RPMI7951 (cell line): Measurements from ENCODE around the gene ARHGAP6. TPM values are rescaled to one million over a fixed set of nuclear protein-coding genes. Genes with fewer than 3 reads are reported as not detected.

Source experiments
- DNase-seq: peaks from one replicate; pipeline ENCODE4 v3.0.0-alpha.2; 2012; ENCODE audit warnings: low read depth
- total RNA-seq: library from RNA; depleted of rRNA; stranded (reverse); fragments of >200 nt; shearing (Covaris generic); gene quantifications from 2 replicates; pipeline ENCODE4 v1.2.3, GENCODE V29; 2014

Gene ARHGAP6
- total RNA-seq, 1 experiment from 2014 or later, result not detected

GRCh38 chrX:11429538-11430085, 236.1 kb downstream of the ARHGAP6 start:
- no peak for DNase-seq

- no peak for DNase-seq
Measured at GRCh38 chrX:11427453-11428071, 238.2 kb downstream of the ARHGAP6 start.

DNA sequence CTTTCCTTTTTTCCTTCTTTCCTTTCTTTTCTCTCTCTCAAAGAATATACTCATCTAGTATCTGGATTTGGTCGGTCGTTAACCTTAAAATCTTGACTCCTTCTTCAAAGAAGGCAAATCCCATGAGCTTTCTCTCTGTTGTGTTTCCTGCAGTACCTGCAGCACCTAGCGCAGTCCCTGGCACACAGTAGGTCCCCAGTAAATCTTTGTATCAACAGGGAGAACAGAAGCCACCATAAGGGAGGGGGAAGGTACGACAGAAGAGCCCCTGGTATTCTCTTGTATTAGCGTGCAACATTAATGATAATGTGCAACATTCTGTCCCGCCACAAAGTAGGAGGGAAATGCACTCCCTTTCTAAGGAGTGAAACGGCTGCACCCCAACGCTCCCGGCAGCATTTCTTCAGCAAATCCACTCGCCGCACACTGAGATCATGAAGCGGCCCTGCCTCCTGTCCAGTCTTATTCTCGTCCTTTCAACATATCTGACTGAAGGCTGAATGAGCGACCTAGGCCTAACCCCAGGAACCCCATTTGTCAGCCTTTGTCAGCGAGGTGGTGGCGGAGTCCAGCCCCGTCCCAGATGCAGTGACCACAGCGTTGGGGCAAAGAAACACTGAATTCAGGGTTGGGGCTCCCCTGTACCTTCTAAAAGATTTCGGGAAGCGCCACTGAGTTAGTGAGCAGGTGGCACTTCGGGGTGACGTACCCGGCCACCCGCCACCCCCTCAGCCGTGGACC, 238.8 kb downstream of the ARHGAP6 start:
- no peak for DNase-seq

GRCh38 chrX:11424903-11425674, 240.6 kb downstream of the ARHGAP6 start:
- DNase-seq, result no peak

DNA sequence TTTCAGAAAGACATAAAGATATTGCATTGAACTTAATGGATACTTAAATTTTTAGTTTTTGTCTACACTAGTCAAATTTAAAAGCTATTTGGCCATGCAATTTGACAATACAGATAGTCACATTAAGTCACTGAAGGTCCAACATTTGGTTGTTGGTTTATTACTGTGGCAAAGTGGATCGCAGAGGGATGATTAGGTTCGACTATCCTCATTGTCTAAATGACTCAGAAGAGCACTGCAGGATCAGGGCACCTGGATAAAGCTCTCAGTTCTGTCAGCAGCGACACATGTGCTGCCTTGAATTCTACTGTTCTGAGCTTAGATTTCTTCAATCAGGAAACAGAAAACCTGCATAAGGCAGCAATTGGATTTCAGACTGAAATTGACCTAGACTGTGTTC, 241.8 kb downstream of the ARHGAP6 start:
- no peak for DNase-seq

- DNase-seq, result peak; percentile 57
Measured at GRCh38 chrX:11423362-11423818, 242.3 kb downstream of the ARHGAP6 start.

DNA sequence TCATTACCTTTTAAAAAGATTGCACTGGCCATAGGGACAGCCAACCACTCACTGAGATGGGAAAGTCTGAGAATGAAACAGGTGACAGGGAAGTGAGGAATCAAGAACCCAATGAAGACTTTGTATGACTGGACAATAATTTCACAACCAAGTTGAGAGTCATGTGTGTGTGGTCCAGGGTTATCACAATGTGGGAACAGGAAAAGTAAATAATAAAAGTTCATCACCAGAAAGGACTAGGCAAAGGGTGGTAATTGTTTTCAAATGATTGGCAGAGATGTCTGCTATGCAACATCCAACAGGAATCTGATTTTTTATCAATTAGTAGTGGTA, 243.2 kb downstream of the ARHGAP6 start:
- DNase-seq, result no peak

DNA sequence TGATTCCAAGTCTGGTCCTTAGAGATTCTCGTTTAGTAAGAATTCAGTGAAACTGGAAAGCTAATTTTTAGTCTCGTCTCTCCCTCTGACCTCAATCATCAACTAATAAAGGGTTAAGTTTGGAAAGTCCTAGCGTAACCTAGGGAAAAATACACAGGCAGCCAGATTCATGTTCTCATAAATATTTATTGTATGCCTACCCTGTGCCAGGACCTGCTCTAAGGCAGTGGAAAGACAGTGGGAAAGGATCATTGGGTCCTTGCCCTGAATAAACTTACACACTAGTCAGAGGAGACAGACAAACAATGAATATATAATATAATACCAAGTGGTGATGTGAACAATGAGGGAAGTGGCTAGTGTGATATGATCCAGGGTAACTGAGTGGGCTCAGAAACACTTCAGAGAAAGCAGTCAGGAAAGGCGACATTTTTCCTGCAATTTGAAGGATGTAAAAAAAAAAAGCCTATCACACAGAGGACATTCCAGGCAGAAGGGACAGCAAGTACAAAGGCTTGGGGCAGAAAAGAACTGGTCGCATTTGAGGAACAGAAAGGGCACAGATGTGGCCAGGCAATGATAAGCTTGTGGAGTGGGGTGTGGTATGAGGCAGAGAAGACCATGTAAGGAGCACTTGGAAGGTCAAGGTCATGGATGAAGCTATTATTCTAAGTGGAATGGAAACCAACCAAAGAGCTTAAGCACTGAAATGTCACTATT, 243.8 kb downstream of the ARHGAP6 start:
- no peak for DNase-seq

DNA sequence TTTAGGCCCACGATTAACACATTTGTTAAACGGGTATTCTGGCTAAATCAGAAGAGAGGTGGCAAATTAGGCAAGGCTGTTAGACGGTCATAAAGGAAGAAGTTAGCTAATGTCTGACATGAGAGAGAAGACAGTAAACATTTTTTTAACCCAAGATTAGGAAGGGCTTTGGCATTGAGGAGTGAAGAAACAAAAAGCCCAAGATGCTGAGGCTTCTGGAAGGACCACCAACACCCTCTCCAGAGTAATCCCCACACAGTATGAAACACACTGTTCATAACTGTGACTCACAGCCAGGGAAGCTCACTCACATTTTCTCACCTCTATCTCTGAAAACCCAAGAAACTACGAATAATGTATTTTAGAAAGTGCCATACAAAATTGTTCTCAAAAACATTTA, 244.9 kb downstream of the ARHGAP6 start:
- no peak for DNase-seq

- no peak for DNase-seq
Measured at GRCh38 chrX:11419102-11419501, 246.6 kb downstream of the ARHGAP6 start.

DNA sequence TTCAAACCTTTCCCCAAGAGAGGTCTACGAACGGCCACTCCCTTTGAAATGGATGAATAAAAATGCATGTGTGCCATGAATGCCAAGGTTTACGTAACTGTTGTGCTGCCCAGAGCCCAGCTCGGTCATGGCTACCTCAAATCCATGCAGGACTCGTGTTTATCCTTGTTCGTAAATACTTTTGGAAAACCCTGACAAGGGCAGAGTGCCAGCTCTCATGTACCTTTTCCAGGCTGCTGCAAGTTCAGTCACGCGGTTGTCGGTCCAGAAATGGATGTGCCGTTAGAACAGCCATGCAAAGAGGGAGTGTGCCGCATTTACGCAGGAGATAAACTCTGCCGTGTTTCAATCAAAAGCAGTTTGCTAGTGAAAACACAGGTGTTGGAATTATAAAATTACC, 249.1 kb downstream of the ARHGAP6 start:
- DNase-seq, result no peak

DNA sequence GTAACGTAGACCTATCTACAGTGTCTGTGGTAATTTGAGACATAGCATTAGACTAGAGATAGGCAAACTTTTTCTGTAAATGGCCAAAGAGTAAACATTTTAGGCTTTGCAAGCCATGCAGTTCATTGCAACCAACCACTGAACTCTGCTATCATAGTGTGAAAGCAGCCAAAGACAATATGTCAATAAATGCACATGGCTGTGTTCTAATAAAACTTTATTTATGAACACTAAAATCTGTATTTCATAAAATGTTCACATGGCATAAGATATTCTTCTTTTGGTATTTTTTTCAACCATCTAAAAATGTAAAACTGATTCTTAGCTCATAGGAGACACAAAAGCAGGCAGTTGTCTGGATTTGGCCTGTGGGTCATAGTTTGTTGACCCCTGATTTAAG, 251.6 kb downstream of the ARHGAP6 start:
- no peak for DNase-seq

DNA sequence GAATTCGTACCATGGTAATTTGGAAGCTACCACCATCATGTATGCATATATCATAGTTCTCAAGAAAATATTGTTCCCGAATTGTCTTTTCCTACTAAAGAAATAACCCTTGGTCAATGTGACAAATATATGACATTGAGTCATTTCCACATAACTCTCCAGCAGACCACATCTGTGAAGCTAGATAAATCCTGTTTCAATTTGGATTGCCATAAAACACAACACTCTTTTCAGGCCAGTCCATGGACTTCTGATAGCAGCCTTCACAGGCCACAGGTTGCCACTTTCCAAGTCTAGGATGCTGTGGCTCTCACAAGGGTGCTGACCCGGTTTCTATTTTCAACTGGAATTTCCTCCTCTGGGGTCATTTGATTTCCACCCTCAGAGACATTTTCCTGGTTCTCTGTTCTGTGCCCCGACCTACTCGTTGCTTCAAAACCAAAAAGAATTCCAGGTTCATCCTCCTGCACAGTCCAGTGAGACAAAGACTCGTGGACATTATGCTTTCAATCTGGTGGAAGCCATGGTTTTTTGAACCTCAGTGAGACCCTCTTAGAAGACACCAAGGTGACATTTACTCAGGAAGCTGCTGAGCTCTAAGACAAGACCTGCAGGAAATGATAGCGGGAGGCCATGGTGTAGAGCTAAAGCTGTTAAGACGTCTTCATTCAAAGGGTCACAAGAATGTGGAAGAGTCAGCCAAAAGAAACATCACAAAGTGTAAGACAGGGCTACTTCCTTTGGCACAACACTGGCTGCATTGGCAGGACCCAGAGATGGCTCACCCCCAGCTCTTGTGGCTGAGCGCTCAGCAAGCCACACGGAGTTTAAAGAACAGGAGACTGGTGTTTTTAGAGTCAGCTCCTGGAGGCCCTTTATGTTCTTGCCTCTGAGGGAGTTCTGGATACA, 252.8 kb downstream of the ARHGAP6 start:
- no peak for DNase-seq

DNA sequence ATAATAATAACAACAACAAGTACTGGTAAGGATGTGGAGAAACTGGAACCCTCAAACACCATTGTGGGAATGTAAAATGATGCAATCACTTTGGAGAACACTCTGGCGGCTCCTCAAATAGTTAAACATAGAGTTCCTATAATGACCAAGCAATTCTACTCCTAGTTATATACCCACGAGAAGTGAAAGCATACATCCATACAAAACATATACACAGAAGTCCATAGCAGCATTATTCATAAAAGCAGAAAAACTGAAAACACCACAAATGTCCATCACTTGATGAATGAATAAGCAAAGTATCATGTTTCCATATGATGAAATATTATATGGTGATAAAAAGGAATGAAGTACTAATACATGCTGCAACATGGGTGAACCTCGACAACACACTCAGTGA, 255.8 kb downstream of the ARHGAP6 start:
- no peak for DNase-seq

GRCh38 chrX:11408783-11409182, 256.9 kb downstream of the ARHGAP6 start:
- DNase-seq, result no peak

DNA sequence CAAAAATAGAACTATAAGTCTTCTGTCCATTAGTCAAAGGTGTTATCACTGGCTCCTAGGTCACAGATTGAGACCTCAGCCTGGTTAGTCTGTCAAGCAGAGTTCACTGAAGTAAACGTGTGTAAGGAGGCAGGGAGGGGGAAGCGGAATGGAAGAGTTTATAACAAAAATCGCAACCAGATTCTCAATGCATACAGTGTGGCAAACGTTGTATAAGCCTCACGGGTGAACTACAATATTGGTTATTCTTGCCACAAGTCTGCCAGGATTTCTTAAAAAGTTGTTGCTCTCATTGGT, 257.7 kb downstream of the ARHGAP6 start:
- no peak for DNase-seq

DNA sequence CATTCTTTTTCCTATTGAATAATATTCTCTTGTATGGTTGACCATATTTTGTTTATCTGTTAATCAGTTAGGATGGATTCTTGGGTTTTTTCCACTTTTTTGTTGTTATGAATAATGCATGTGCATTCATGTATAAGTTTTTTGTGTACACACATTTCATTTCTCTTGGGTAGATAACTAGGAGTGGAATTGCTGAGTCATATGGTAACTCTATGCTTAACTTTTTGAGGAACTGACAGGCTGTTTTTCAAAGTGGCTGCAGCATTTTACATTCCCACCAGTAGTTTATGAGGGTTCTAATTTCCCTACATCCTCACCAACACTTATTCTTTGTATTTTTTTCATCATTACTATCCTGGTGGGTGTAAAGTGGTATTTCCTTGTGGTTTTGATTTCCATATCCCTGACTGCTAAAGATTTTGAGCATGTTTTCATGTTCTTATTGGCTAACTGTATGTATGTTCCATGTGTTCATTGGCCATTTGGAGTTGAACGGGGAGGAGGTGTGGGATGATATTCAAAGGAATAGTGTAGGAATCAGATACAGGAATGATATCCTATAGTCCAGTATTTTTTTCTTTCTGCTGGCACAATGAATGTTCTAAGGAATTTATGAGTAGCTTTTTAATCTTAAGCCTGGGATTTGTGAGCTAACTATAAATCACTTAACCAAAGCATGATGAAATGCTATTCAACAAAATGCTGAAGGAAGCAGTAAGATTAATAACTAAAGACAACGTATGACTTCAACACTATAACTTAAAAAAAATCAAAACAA, 258.2 kb downstream of the ARHGAP6 start:
- no peak for DNase-seq

DNA sequence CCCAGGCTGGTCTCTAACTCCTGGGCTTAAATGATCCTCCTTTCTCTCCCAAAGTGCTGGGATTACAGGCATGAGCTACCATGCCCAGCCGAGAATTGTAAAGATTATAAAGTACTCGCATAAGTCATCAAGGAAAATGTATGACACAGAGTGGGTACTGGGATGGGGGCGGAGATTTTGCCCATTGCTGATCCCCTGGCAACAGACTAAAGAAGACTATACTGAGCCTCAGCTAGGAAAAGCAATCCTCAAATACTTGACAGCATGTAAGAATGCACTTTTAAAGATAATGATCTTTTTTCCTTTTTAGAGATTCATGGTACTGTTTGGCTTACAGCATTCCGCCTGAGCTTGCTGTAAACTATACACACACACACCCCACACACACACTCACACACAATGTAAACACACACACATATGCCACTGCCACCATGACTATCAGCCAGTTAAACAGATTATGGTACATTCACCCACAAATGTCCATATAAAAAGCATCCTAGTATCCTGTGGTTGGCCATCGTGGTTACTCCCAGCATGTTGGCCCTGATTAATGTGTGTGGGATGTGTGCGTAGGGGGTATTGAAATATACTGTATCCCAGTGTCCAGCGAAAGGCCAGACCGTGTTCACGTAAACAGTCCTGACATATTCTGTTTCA, 259.5 kb downstream of the ARHGAP6 start:
- DNase-seq, result peak; percentile 25

- no peak for DNase-seq
Measured at GRCh38 chrX:11403631-11404030, 262.1 kb downstream of the ARHGAP6 start.

- DNase-seq, result no peak
Measured at GRCh38 chrX:11401966-11402365, 263.8 kb downstream of the ARHGAP6 start.
